ENCODE results near the gene WDR53. TPM values are rescaled to one million over a fixed set of nuclear protein-coding genes. Genes with fewer than 3 reads are reported as not detected.

The WDR53 gene
- total RNA-seq, 1 experiment from 2014 or later: 14.8 TPM

- TF ChIP-seq YY1 (IDR thresholded peaks at IDR 0.05; ENCODE audit: extremely low read depth, insufficient replicate concordance, low read depth, low read length) (no peak), SIN3A (IDR thresholded peaks at IDR 0.05; ENCODE audit: low read depth) (no peak), EZH2phosphoT487 (IDR thresholded peaks at IDR 0.05; ENCODE audit: borderline replicate concordance) (no peak)
- ChIA-PET RAD21 (ENCODE audit: low non-redundant PET in 1 of 2, low total read pairs in 2 of 2, uncharacterized antibody in 2 of 2, unreplicated experiment in 2 of 2) (no interaction called here), POLR2A (no interaction called here), CTCF (no interaction called here)
- peaks cover 8 to 22% of the 10 kb centered on the region in 2 experiments for H3K4me1 ChIP-seq (ENCODE audit: control insufficient read depth in 1 of 2, insufficient read depth in 2 of 2, low read length in 2 of 2)
- intact Hi-C loops (cut with micrococcal nuclease): no loop called here
- no peaks in the 10 kb centered on the region; a peak in 1 of 4 replicates for H3K36me3 ChIP-seq (ENCODE audit: control insufficient read depth in 1 of 2, insufficient read depth in 2 of 2, low read length in 2 of 2)
- H3K4me2 ChIP-seq (ENCODE audit: low read length): no peak overlapping the region
- DNase-seq (ENCODE audit: low read depth, low spot score): no peak
- H3K4me3 ChIP-seq (replicated peaks in 1 of 2; ENCODE audit: low read depth in 1 of 2, low read length in 2 of 2): no peak overlapping the region
- no peaks in the 10 kb centered on the region for H4K20me1 ChIP-seq (ENCODE audit: insufficient read depth)
- no peak overlapping the region for H2AFZ ChIP-seq (ENCODE audit: low read depth, low read length, poor library complexity, severe bottlenecking)
- ATAC-seq: no peak
- H3K9ac ChIP-seq (ENCODE audit: low read length): no peak overlapping the region
- no peaks in the 10 kb centered on the region for H3K27me3 ChIP-seq (ENCODE audit: insufficient read depth, low read length)
- H3K27ac ChIP-seq (ENCODE audit: low read depth, low read length): no peak overlapping the region
- BruUV-seq (replicated peaks): no TSS peak
- H3K79me2 ChIP-seq (ENCODE audit: insufficient read depth, low read length): peaks cover 29% of the 10 kb centered on the region
- H3K9me2 ChIP-seq (ENCODE audit: insufficient read depth): no peaks in the 10 kb centered on the region
- H3K9me3 ChIP-seq (ENCODE audit: control insufficient read depth in 1 of 2, insufficient read depth in 1 of 2, low read depth in 1 of 2, low read length in 2 of 2): no peaks in the 10 kb centered on the region
Observed at GRCh38 chr3:196559826-196560225, 8.5 kb downstream of the WDR53 start.

GRCh38 chr3:196558476-196558875, 9.9 kb downstream of the WDR53 start:
- Histone ChIP-seq H3K27me3 (ENCODE audit: insufficient read depth, low read length) (no peaks in the 10 kb centered on the region), H3K9me3 (ENCODE audit: control insufficient read depth in 1 of 2, insufficient read depth in 1 of 2, low read depth in 1 of 2, low read length in 2 of 2) (no peaks in the 10 kb centered on the region), H3K79me2 (ENCODE audit: insufficient read depth, low read length) (peaks cover 21% of the 10 kb centered on the region), H3K27ac (ENCODE audit: low read depth, low read length) (no peak overlapping the region), H3K4me3 (replicated peaks in 1 of 2; ENCODE audit: low read depth in 1 of 2, low read length in 2 of 2) (no peak overlapping the region), H3K9ac (ENCODE audit: low read length) (no peak overlapping the region), H4K20me1 (ENCODE audit: insufficient read depth) (no peaks in the 10 kb centered on the region), H3K36me3 (ENCODE audit: control insufficient read depth in 1 of 2, insufficient read depth in 2 of 2, low read length in 2 of 2) (no peaks in the 10 kb centered on the region; a peak in 1 of 4 replicates), H3K4me1 (ENCODE audit: control insufficient read depth in 1 of 2, insufficient read depth in 2 of 2, low read length in 2 of 2) (peaks cover 8 to 10% of the 10 kb centered on the region in 2 experiments), H3K4me2 (ENCODE audit: low read length) (no peak overlapping the region), H2AFZ (ENCODE audit: low read depth, low read length, poor library complexity, severe bottlenecking) (no peak overlapping the region), H3K9me2 (ENCODE audit: insufficient read depth) (no peaks in the 10 kb centered on the region)
- CTCF ChIA-PET: no interaction called here
- RAD21 ChIA-PET (ENCODE audit: low non-redundant PET in 1 of 2, low total read pairs in 2 of 2, uncharacterized antibody in 2 of 2, unreplicated experiment in 2 of 2): no interaction called here
- BruUV-seq (replicated peaks): no TSS peak
- no peak for ATAC-seq
- no peak for DNase-seq (ENCODE audit: low read depth, low spot score)
- intact Hi-C loops (cut with micrococcal nuclease): no loop called here
- POLR2A ChIA-PET: no interaction called here
- no peak for TF ChIP-seq ATF3 (IDR thresholded peaks at IDR 0.05)
- TF ChIP-seq POLR2A (IDR thresholded peaks at IDR 0.05; ENCODE audit: borderline replicate concordance, extremely low read depth, insufficient read depth, insufficient read length): no peak
- TF ChIP-seq EGR1 (IDR thresholded peaks at IDR 0.05; ENCODE audit: low read depth): no peak
- TF ChIP-seq SP1 (IDR thresholded peaks at IDR 0.05; ENCODE audit: low read depth): no peak
- TF ChIP-seq ZNF274 (IDR thresholded peaks at IDR 0.05; ENCODE audit: low read depth, low read length): no peak
- no peak for TF ChIP-seq EZH2 (IDR thresholded peaks at IDR 0.05)
- no peak for TF ChIP-seq REST (IDR thresholded peaks at IDR 0.05; ENCODE audit: low read depth)
- TF ChIP-seq FOSL1 (IDR thresholded peaks at IDR 0.05; ENCODE audit: low read depth): no peak
- no peak for TF ChIP-seq CBX3 (IDR thresholded peaks at IDR 0.05; ENCODE audit: low read depth)
- no peak for TF ChIP-seq CTCF (IDR thresholded peaks at IDR 0.05 in 2 of 3, conservative IDR thresholded peaks at IDR 0.05 in 1 of 3; ENCODE audit: borderline replicate concordance in 1 of 3, insufficient read depth in 1 of 3, low read depth in 2 of 3, low read length in 2 of 3)
- no peak for TF ChIP-seq TCF7L2 (IDR thresholded peaks at IDR 0.05; ENCODE audit: borderline replicate concordance, extremely low read depth, insufficient read depth, insufficient read length)
- TF ChIP-seq POLR2AphosphoS5 (IDR thresholded peaks at IDR 0.05; ENCODE audit: low read depth, low read length): no peak
